ENCODE data around the gene ZAP70.

Gene ZAP70

GRCh38 chr2:97724073-97724410 lies 10.7 kb downstream of the ZAP70 start:
- TF ChIP-seq CTCF (IDR thresholded peaks at IDR 0.05; ENCODE audit: low read length, missing control alignments), result no peak
- no peak overlapping the region for H3K4me3 ChIP-seq (replicated peaks; ENCODE audit: low read depth, low read length)
- DNase-seq (ENCODE audit: low read depth), result no peak

GRCh38 chr2:97724501-97724900 lies 11.1 kb downstream of the ZAP70 start:
- no peak for TF ChIP-seq CTCF (IDR thresholded peaks at IDR 0.05; ENCODE audit: low read length, missing control alignments)
- DNase-seq (ENCODE audit: low read depth), result no peak
- H3K4me3 ChIP-seq (replicated peaks; ENCODE audit: low read depth, low read length), result no peak overlapping the region

GRCh38 chr2:97724946-97725688 lies 11.7 kb downstream of the ZAP70 start:
- no peak for TF ChIP-seq CTCF (IDR thresholded peaks at IDR 0.05; ENCODE audit: low read length, missing control alignments)
- no peak for DNase-seq (ENCODE audit: low read depth)

GRCh38 chr2:97726261-97727064 lies 13.1 kb downstream of the ZAP70 start:
- peak; percentile 22 for DNase-seq (ENCODE audit: low read depth)
- no peak for TF ChIP-seq CTCF (IDR thresholded peaks at IDR 0.05; ENCODE audit: low read length, missing control alignments)
- H3K4me3 ChIP-seq (replicated peaks; ENCODE audit: low read depth, low read length), result no peak overlapping the region

More at GRCh38 chr2:97724946-97725688, 11.7 kb downstream of the ZAP70 start:
- no peak overlapping the region for H3K4me3 ChIP-seq (replicated peaks; ENCODE audit: low read depth, low read length)

GRCh38 chr2:97727296-97727695 lies 13.9 kb downstream of the ZAP70 start:
- TF ChIP-seq CTCF (IDR thresholded peaks at IDR 0.05; ENCODE audit: low read length, missing control alignments), result no peak
- no peak overlapping the region for H3K4me3 ChIP-seq (replicated peaks; ENCODE audit: low read depth, low read length)
- DNase-seq (ENCODE audit: low read depth), result no peak

GRCh38 chr2:97728091-97728731 lies 14.8 kb downstream of the ZAP70 start:
- no peak for TF ChIP-seq CTCF (IDR thresholded peaks at IDR 0.05; ENCODE audit: low read length, missing control alignments)
- peak; percentile 33 for DNase-seq (ENCODE audit: low read depth)
- H3K4me3 ChIP-seq (replicated peaks; ENCODE audit: low read depth, low read length), result no peak overlapping the region
